ENCODE results near the gene OAS3.

OAS3 gene

GRCh38 chr12:113005762-113006161 is 67.5 kb downstream of the OAS3 start:
- H3K4me1 ChIP-seq (ENCODE audit: control insufficient read depth, insufficient read depth, low read length): no peaks in the 10 kb centered on the region
- no peak overlapping the region for H3K4me3 ChIP-seq (ENCODE audit: insufficient read depth, low read depth, low read length)
- no peak overlapping the region for H3K27ac ChIP-seq (ENCODE audit: insufficient read depth, low read depth, low read length, poor library complexity, severe bottlenecking)
- no peaks in the 10 kb centered on the region for H3K9me3 ChIP-seq (ENCODE audit: control insufficient read depth, low read length)
- 74 to 77% methylated on average over 4 of the region's 4 CpGs for WGBS, 2 experiments
- H3K36me3 ChIP-seq (ENCODE audit: control insufficient read depth, insufficient read depth, low read length): no peaks in the 10 kb centered on the region
- H3K27me3 ChIP-seq (ENCODE audit: control insufficient read depth, insufficient read depth, low read length, poor library complexity, severe bottlenecking): no peaks in the 10 kb centered on the region

- no peak overlapping the region for H3K27ac ChIP-seq (ENCODE audit: insufficient read depth, low read depth, low read length, poor library complexity, severe bottlenecking)
- peaks cover 3% of the 10 kb centered on the region for H3K9me3 ChIP-seq (ENCODE audit: control insufficient read depth, low read length)
- no peaks in the 10 kb centered on the region for H3K27me3 ChIP-seq (ENCODE audit: control insufficient read depth, insufficient read depth, low read length, poor library complexity, severe bottlenecking)
- no peak overlapping the region for H3K4me3 ChIP-seq (ENCODE audit: insufficient read depth, low read depth, low read length)
- H3K4me1 ChIP-seq (ENCODE audit: control insufficient read depth, insufficient read depth, low read length): no peaks in the 10 kb centered on the region
- no peaks in the 10 kb centered on the region for H3K36me3 ChIP-seq (ENCODE audit: control insufficient read depth, insufficient read depth, low read length)
- 92 to 93% methylated on average over 7 of the region's 7 CpGs for WGBS, 2 experiments
These were observed 67.9 kb downstream of the OAS3 start for GRCh38 chr12:113006206-113006605.

GRCh38 chr12:113006641-113007040 is 68.4 kb downstream of the OAS3 start:
- H3K27me3 ChIP-seq (ENCODE audit: control insufficient read depth, insufficient read depth, low read length, poor library complexity, severe bottlenecking): no peaks in the 10 kb centered on the region
- H3K27ac ChIP-seq (ENCODE audit: insufficient read depth, low read depth, low read length, poor library complexity, severe bottlenecking): no peak overlapping the region
- H3K4me1 ChIP-seq (ENCODE audit: control insufficient read depth, insufficient read depth, low read length): no peaks in the 10 kb centered on the region
- 94 to 96% methylated on average over 6 of the region's 6 CpGs for WGBS, 2 experiments
- H3K36me3 ChIP-seq (ENCODE audit: control insufficient read depth, insufficient read depth, low read length): no peaks in the 10 kb centered on the region
- no peak overlapping the region for H3K4me3 ChIP-seq (ENCODE audit: insufficient read depth, low read depth, low read length)
- peaks cover 5% of the 10 kb centered on the region for H3K9me3 ChIP-seq (ENCODE audit: control insufficient read depth, low read length)

GRCh38 chr12:113007166-113007565 is 68.9 kb downstream of the OAS3 start:
- Histone ChIP-seq H3K4me1 (ENCODE audit: control insufficient read depth, insufficient read depth, low read length) (no peaks in the 10 kb centered on the region), H3K4me3 (ENCODE audit: insufficient read depth, low read depth, low read length) (no peak overlapping the region), H3K27ac (ENCODE audit: insufficient read depth, low read depth, low read length, poor library complexity, severe bottlenecking) (no peak overlapping the region), H3K36me3 (ENCODE audit: control insufficient read depth, insufficient read depth, low read length) (no peaks in the 10 kb centered on the region), H3K9me3 (ENCODE audit: control insufficient read depth, low read length) (peaks cover 5% of the 10 kb centered on the region), H3K27me3 (ENCODE audit: control insufficient read depth, insufficient read depth, low read length, poor library complexity, severe bottlenecking) (no peaks in the 10 kb centered on the region)
- 90 to 93% methylated on average over 4 of the region's 4 CpGs for WGBS, 2 experiments

GRCh38 chr12:113010701-113011100 is 72.4 kb downstream of the OAS3 start:
- Histone ChIP-seq H3K36me3 (ENCODE audit: control insufficient read depth, insufficient read depth, low read length) (no peaks in the 10 kb centered on the region), H3K4me3 (ENCODE audit: insufficient read depth, low read depth, low read length) (no peak overlapping the region), H3K27me3 (ENCODE audit: control insufficient read depth, insufficient read depth, low read length, poor library complexity, severe bottlenecking) (no peaks in the 10 kb centered on the region), H3K4me1 (ENCODE audit: control insufficient read depth, insufficient read depth, low read length) (no peaks in the 10 kb centered on the region), H3K27ac (ENCODE audit: insufficient read depth, low read depth, low read length, poor library complexity, severe bottlenecking) (no peak overlapping the region), H3K9me3 (ENCODE audit: control insufficient read depth, low read length) (peaks cover 5% of the 10 kb centered on the region)
- WGBS, 2 experiments: 83 to 84% methylated on average over 2 of the region's 2 CpGs

- H3K9me3 ChIP-seq (ENCODE audit: control insufficient read depth, low read length): peaks cover 5% of the 10 kb centered on the region
- H3K27me3 ChIP-seq (ENCODE audit: control insufficient read depth, insufficient read depth, low read length, poor library complexity, severe bottlenecking): no peaks in the 10 kb centered on the region
- no peak overlapping the region for H3K4me3 ChIP-seq (ENCODE audit: insufficient read depth, low read depth, low read length)
- no peaks in the 10 kb centered on the region for H3K36me3 ChIP-seq (ENCODE audit: control insufficient read depth, insufficient read depth, low read length)
- 92 to 93% methylated on average over 9 of the region's 9 CpGs for WGBS, 2 experiments
- H3K4me1 ChIP-seq (ENCODE audit: control insufficient read depth, insufficient read depth, low read length): peaks cover 5% of the 10 kb centered on the region
- no peak overlapping the region for H3K27ac ChIP-seq (ENCODE audit: insufficient read depth, low read depth, low read length, poor library complexity, severe bottlenecking)
These were observed 76.3 kb downstream of the OAS3 start for GRCh38 chr12:113014565-113014964.

- peaks cover 5% of the 10 kb centered on the region for H3K4me1 ChIP-seq (ENCODE audit: control insufficient read depth, insufficient read depth, low read length)
- 89 to 90% methylated on average over 5 of the region's 5 CpGs for WGBS, 2 experiments
- H3K36me3 ChIP-seq (ENCODE audit: control insufficient read depth, insufficient read depth, low read length): no peaks in the 10 kb centered on the region
- no peak overlapping the region for H3K27ac ChIP-seq (ENCODE audit: insufficient read depth, low read depth, low read length, poor library complexity, severe bottlenecking)
- no peaks in the 10 kb centered on the region for H3K27me3 ChIP-seq (ENCODE audit: control insufficient read depth, insufficient read depth, low read length, poor library complexity, severe bottlenecking)
- H3K9me3 ChIP-seq (ENCODE audit: control insufficient read depth, low read length): no peaks in the 10 kb centered on the region
- no peak overlapping the region for H3K4me3 ChIP-seq (ENCODE audit: insufficient read depth, low read depth, low read length)
These were observed 78.5 kb downstream of the OAS3 start for GRCh38 chr12:113016796-113017195.

GRCh38 chr12:113019025-113019424 is 80.8 kb downstream of the OAS3 start:
- H3K27me3 ChIP-seq (ENCODE audit: control insufficient read depth, insufficient read depth, low read length, poor library complexity, severe bottlenecking): no peaks in the 10 kb centered on the region
- peaks cover 5% of the 10 kb centered on the region for H3K4me1 ChIP-seq (ENCODE audit: control insufficient read depth, insufficient read depth, low read length)
- no peak overlapping the region for H3K27ac ChIP-seq (ENCODE audit: insufficient read depth, low read depth, low read length, poor library complexity, severe bottlenecking)
- no peaks in the 10 kb centered on the region for H3K36me3 ChIP-seq (ENCODE audit: control insufficient read depth, insufficient read depth, low read length)
- no peaks in the 10 kb centered on the region for H3K9me3 ChIP-seq (ENCODE audit: control insufficient read depth, low read length)
- WGBS, 2 experiments: 78 to 85% methylated on average over 4 of the region's 4 CpGs
- H3K4me3 ChIP-seq (ENCODE audit: insufficient read depth, low read depth, low read length): no peak overlapping the region

GRCh38 chr12:113021500-113021899 is 83.2 kb downstream of the OAS3 start:
- Histone ChIP-seq H3K27ac (ENCODE audit: insufficient read depth, low read depth, low read length, poor library complexity, severe bottlenecking) (no peak overlapping the region), H3K4me3 (ENCODE audit: insufficient read depth, low read depth, low read length) (no peak overlapping the region), H3K36me3 (ENCODE audit: control insufficient read depth, insufficient read depth, low read length) (no peaks in the 10 kb centered on the region), H3K27me3 (ENCODE audit: control insufficient read depth, insufficient read depth, low read length, poor library complexity, severe bottlenecking) (no peaks in the 10 kb centered on the region), H3K4me1 (ENCODE audit: control insufficient read depth, insufficient read depth, low read length) (peaks cover 5% of the 10 kb centered on the region), H3K9me3 (ENCODE audit: control insufficient read depth, low read length) (no peaks in the 10 kb centered on the region)
- WGBS, 2 experiments: 94 to 96% methylated on average over 1 of the region's 1 CpG

All from ectodermal cell (in vitro differentiated cells).